GM12874 (cell line): Measurements from ENCODE around the gene TEAD1.

Experiments
- CTCF ChIP-seq: IDR thresholded peaks from 2 replicates; pipeline ENCODE4 v1.5.1; 2011; ENCODE audit warnings: low read depth, mild to moderate bottlenecking, control low read depth, low read length, moderate library complexity; ENCODE audit not compliant: insufficient read depth

The TEAD1 gene

GRCh38 chr11:12673924-12674570 lies at the start of gene TEAD1:
Gene TEAD1 (plus strand): TSS chr11:12674421.
- no peak for TF ChIP-seq CTCF

- TF ChIP-seq CTCF: no peak
Observed at GRCh38 chr11:12624595-12624994, 49.6 kb upstream of the TEAD1 start.

- TF ChIP-seq CTCF: no peak
Observed at GRCh38 chr11:12625438-12626071, 48.7 kb upstream of the TEAD1 start.

- no peak for TF ChIP-seq CTCF
Observed at GRCh38 chr11:12626616-12627015, 47.6 kb upstream of the TEAD1 start.

- no peak for TF ChIP-seq CTCF
Observed at GRCh38 chr11:12628314-12628713, 45.9 kb upstream of the TEAD1 start.

GRCh38 chr11:12629601-12630313 lies 44.5 kb upstream of the TEAD1 start:
- no peak for TF ChIP-seq CTCF

- no peak for TF ChIP-seq CTCF
Observed at GRCh38 chr11:12631651-12632050, 42.6 kb upstream of the TEAD1 start.
